Epithelial cell of esophagus (primary cell): ENCODE measurements around the gene PLBD2.

Source experiments
- DNase-seq: peaks from one replicate; pipeline ENCODE4 v3.0.0; 2010; ENCODE audit warnings: low read depth
- H3K4me3 ChIP-seq: 2 replicates; pipeline ENCODE4 v1.5.1; 2011; ENCODE audit warnings: mild to moderate bottlenecking, low read length, control low read depth
- TF ChIP-seq, protein P1 (sequence below): IDR thresholded peaks from 2 replicates; pipeline ENCODE4 v1.5.1; 2011; ENCODE audit warnings: low read depth, mild to moderate bottlenecking, low read length, control low read depth, inconsistent platforms; ENCODE audit not compliant: insufficient read depth; ENCODE audit errors: missing control alignments

PLBD2 gene

GRCh38 chr12:113318046-113318656, 40.2 kb upstream of the PLBD2 start:
- no peak for DNase-seq
- H3K4me3 ChIP-seq, result no peak overlapping the region
- TF ChIP-seq, protein P1, sequence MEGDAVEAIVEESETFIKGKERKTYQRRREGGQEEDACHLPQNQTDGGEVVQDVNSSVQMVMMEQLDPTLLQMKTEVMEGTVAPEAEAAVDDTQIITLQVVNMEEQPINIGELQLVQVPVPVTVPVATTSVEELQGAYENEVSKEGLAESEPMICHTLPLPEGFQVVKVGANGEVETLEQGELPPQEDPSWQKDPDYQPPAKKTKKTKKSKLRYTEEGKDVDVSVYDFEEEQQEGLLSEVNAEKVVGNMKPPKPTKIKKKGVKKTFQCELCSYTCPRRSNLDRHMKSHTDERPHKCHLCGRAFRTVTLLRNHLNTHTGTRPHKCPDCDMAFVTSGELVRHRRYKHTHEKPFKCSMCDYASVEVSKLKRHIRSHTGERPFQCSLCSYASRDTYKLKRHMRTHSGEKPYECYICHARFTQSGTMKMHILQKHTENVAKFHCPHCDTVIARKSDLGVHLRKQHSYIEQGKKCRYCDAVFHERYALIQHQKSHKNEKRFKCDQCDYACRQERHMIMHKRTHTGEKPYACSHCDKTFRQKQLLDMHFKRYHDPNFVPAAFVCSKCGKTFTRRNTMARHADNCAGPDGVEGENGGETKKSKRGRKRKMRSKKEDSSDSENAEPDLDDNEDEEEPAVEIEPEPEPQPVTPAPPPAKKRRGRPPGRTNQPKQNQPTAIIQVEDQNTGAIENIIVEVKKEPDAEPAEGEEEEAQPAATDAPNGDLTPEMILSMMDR, result no peak

GRCh38 chr12:113318900-113319628, 39.3 kb upstream of the PLBD2 start:
- DNase-seq, result no peak
- TF ChIP-seq, protein P1, result no peak
- H3K4me3 ChIP-seq, result no peak overlapping the region

DNA sequence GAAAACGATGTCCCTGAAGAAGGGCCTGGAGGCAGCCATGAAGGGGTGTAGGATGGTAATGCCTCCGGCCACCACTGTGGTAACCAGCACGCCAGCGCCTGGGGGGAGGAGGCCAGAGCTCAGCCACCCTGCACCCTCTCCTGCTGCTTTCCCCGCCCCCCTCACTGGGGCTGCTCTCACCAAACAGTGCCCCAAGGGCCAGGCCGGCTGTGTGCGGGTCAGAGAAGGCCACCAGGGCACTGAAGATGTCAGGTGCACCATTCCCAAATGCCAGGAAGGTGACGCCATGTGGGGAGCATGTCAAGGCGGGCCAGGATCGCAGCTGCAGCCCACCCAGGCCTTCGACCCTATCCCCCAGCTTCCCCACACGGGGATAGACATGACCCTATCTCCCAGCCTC, 38.0 kb upstream of the PLBD2 start:
- H3K4me3 ChIP-seq, result no peak overlapping the region
- no peak for DNase-seq
- TF ChIP-seq, protein P1, result no peak

DNA sequence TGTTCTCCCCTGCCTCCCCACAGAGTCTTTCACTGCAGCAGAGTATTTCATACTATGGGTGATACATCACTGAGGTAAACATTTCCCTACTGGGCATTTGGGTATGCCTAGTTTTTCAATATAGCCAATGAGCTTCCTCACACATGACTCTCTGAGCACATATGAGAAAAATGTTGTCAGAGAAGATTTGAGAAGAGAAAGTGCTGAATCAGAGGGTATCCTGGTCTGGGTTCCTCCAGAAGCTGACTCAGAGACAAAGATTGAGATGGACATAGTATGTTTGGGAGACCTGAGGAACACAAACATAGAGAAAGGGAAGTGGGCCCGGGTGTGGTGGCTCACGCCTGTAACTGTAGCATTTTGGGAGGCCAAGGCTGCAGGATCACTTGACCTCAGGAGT, 36.0 kb upstream of the PLBD2 start:
- DNase-seq, result peak; percentile 92
- H3K4me3 ChIP-seq, result no peak overlapping the region
- TF ChIP-seq, protein P1, result no peak

GRCh38 chr12:113325916-113326315, 32.5 kb upstream of the PLBD2 start:
- TF ChIP-seq, protein P1, result no peak

GRCh38 chr12:113326775-113327395, 31.5 kb upstream of the PLBD2 start:
- no peak overlapping the region for H3K4me3 ChIP-seq
- no peak for DNase-seq
- TF ChIP-seq, protein P1, result no peak

More at GRCh38 chr12:113325916-113326315, 32.5 kb upstream of the PLBD2 start:
- no peak for DNase-seq
- H3K4me3 ChIP-seq, result no peak overlapping the region
